GM23338 (cell line): ENCODE results near the gene BBOX1. TPM values are rescaled to one million over a fixed set of nuclear protein-coding genes. Genes with fewer than 3 reads are reported as not detected.
A peak's percentile ranks its signal among the peaks of the same experiment; 100 is the strongest.

Experiments
- ATAC-seq: fragments of 200-7000 bp; cut with Tn5 transposase; 3 replicates; pipeline ENCODE4 v1.9.1; 2020
- DNase-seq: peaks from one replicate; pipeline ENCODE4 v3.0.0-alpha.2; 2015; ENCODE audit warnings: low spot score
- H2AFZ ChIP-seq: fragments of 200-600 bp; sonication (generic); 2 replicates; pipeline ENCODE4 v1.8.0; 2016; ENCODE audit warnings: antibody characterized with exemption, mild to moderate bottlenecking, moderate library complexity
- H3F3A ChIP-seq: fragments of 200-600 bp; sonication (generic); replicated peaks from 2 replicates; pipeline ENCODE4 v1.8.0; 2017; ENCODE audit warnings: antibody characterized with exemption, mixed run types, low read depth
- H3K27ac ChIP-seq: fragments of 200-600 bp; sonication (generic); 2 replicates; pipeline ENCODE4 v1.6.1; 2016; ENCODE audit warnings: low read depth
- H3K27me3 ChIP-seq: fragments of 200-600 bp; sonication (generic); 2 replicates; pipeline ENCODE4 v1.8.0; 2016; ENCODE audit warnings: mild to moderate bottlenecking, mixed run types, moderate library complexity; ENCODE audit not compliant: insufficient read depth
- H3K36me3 ChIP-seq: fragments of 200-600 bp; sonication (generic); 2 replicates; pipeline ENCODE4 v1.8.0; 2016; ENCODE audit warnings: mild to moderate bottlenecking; ENCODE audit not compliant: insufficient read depth
- H3K4me1 ChIP-seq: fragments of 200-600 bp; sonication (generic); 2 replicates; pipeline ENCODE4 v1.8.0; 2016; ENCODE audit warnings: mild to moderate bottlenecking, moderate library complexity; ENCODE audit not compliant: insufficient read depth
- H3K4me2 ChIP-seq: fragments of 200-600 bp; sonication (generic); 2 replicates; pipeline ENCODE4 v1.7.1; 2017; ENCODE audit warnings: mixed run types
- H3K4me3 ChIP-seq: fragments of 200-600 bp; sonication (generic); 2 replicates; pipeline ENCODE4 v1.6.1; 2016; ENCODE audit warnings: mixed run types
- H3K79me2 ChIP-seq: fragments of 200-600 bp; sonication (generic); replicated peaks from 2 replicates; pipeline ENCODE4 v1.8.0; 2017; ENCODE audit warnings: mild to moderate bottlenecking; ENCODE audit not compliant: insufficient read depth
- H3K9me2 ChIP-seq: fragments of 200-600 bp; sonication (generic); 2 replicates; pipeline ENCODE4 v1.8.0; 2017; ENCODE audit not compliant: insufficient read depth
- H4K20me1 ChIP-seq: fragments of 200-600 bp; sonication (generic); replicated peaks from 2 replicates; pipeline ENCODE4 v1.8.0; 2017; ENCODE audit warnings: mild to moderate bottlenecking; ENCODE audit not compliant: insufficient read depth
- H3K27ac Mint-ChIP-seq: 2 replicates; pipeline ENCODE4 v1.8.0; 2020; ENCODE audit warnings: inconsistent platforms, mild to moderate bottlenecking, moderate library complexity, mixed read lengths
- H3K27me3 Mint-ChIP-seq: 3 replicates; pipeline ENCODE4 v1.8.0; 2022; ENCODE audit warnings: low read depth, mild to moderate bottlenecking, moderate library complexity, mixed read lengths, inconsistent platforms; ENCODE audit not compliant: insufficient read depth, poor library complexity
- H3K36me3 Mint-ChIP-seq: 3 replicates; pipeline ENCODE4 v1.8.0; 2021; ENCODE audit warnings: low read depth, mild to moderate bottlenecking, inconsistent platforms, moderate library complexity, mixed read lengths
- H3K4me1 Mint-ChIP-seq: 3 replicates; pipeline ENCODE4 v1.8.0; 2020; ENCODE audit warnings: mild to moderate bottlenecking, inconsistent platforms, mixed read lengths
- H3K4me3 Mint-ChIP-seq: 3 replicates; pipeline ENCODE4 v1.8.0; 2021; ENCODE audit warnings: moderate library complexity, mild to moderate bottlenecking, inconsistent platforms, mixed read lengths
- H3K9me3 Mint-ChIP-seq: 3 replicates; pipeline ENCODE4 v1.8.0; 2020; ENCODE audit warnings: moderate library complexity, mild to moderate bottlenecking, inconsistent platforms, mixed read lengths
- CREB1 ChIP-seq: fragments of 250-450 bp; sonication (Bioruptor Pico); IDR thresholded peaks from 2 replicates; pipeline ENCODE4 v1.5.0; 2020; ENCODE audit warnings: low read depth, mild to moderate bottlenecking, moderate library complexity
- EZH2phosphoT487 ChIP-seq: fragments of 200-600 bp; sonication (generic); IDR thresholded peaks from one replicate; pipeline ENCODE4 v1.8.1; 2018; ENCODE audit warnings: antibody characterized with exemption; ENCODE audit not compliant: unreplicated experiment
- POLR2AphosphoS5 ChIP-seq: IDR thresholded peaks from 2 replicates; pipeline ENCODE4 v1.6.1; 2016; ENCODE audit warnings: antibody characterized with exemption, low read depth
- STAT1 ChIP-seq: IDR thresholded peaks from one replicate; pipeline ENCODE4 v1.6.1; 2016; ENCODE audit warnings: antibody characterized with exemption; ENCODE audit not compliant: unreplicated experiment
- ZNF114 ChIP-seq: fragments of 250-450 bp; sonication (Bioruptor Pico); IDR thresholded peaks from 2 replicates; pipeline ENCODE4 v1.5.0; 2020; ENCODE audit warnings: mild to moderate bottlenecking, moderate library complexity
- ZNF331 ChIP-seq: fragments of 250-450 bp; sonication (Bioruptor Pico); IDR thresholded peaks from 2 replicates; pipeline ENCODE4 v1.5.0; 2020; ENCODE audit warnings: low read depth, mild to moderate bottlenecking, moderate library complexity
- polyA plus RNA-seq: library from polyadenylated mRNA; unstranded; fragments of >200 nt; fragmentation: Nextera tagmentation; extraction: Ambion mirVana; gene quantifications from 2 replicates; pipeline ENCODE4 v1.2.1, GENCODE V29; 2016
- total RNA-seq: library from RNA; depleted of rRNA; stranded (reverse); fragments of >200 nt; shearing (Covaris generic); gene quantifications from 2 replicates; pipeline ENCODE4 v1.2.3, GENCODE V29; 2014
- TF ChIP-seq, protein P1 (sequence below), 2 experiments: fragments of 200-600 bp in 1 of 2; sonication (generic) in 1 of 2; conservative IDR thresholded peaks; 2 replicates each; pipeline versions ENCODE4 v1.5.1 to v1.6.1; 2016 to 2017; ENCODE audit warnings: antibody characterized with exemption in 2 of 2, low read depth in 2 of 2, mild to moderate bottlenecking in 2 of 2, moderate library complexity in 1 of 2
- TF ChIP-seq, protein P2 (sequence below): IDR thresholded peaks from one replicate; pipeline ENCODE4 v1.6.1; 2018; ENCODE audit warnings: antibody characterized with exemption; ENCODE audit not compliant: unreplicated experiment

Gene BBOX1
- total and polyA plus RNA-seq, 2 experiments from 2014 or later: not detected

DNA sequence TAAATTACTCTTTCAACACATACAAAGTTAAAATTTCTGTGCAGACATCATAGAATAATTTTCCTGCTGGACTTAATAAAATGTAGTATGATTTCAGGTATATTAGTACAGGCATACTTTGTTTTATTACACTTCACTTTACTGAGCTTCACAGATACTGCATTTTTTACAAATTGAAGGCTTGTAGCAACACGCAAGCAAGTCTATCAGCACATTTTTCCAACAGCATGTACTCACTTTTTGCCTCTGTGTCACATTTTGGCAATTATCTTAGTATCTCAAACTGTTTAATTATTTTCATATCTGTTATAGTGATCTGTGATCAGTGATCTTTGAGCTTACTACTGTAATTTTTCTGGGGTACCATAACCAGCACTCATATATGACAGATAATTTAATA is 44.5 kb downstream of the BBOX1 start:
- DNase-seq: no peak
- H3F3A ChIP-seq: no peaks in the 10 kb centered on the region
- H3K27me3 ChIP-seq: no peaks in the 10 kb centered on the region
- Mint-ChIP-seq H3K36me3 (peaks cover 3% of the 10 kb centered on the region; the same call in 1 of the 3 replicates), H3K4me3 (no peak overlapping the region), H3K4me1 (peaks cover 10% of the 10 kb centered on the region), H3K27me3 (no peaks in the 10 kb centered on the region), H3K27ac (peak overlapping the region; percentile 52; the same call in 1 of the 2 replicates), H3K9me3 (peaks cover 3% of the 10 kb centered on the region)
- no peak for ATAC-seq
- no peak overlapping the region for H3K4me3 ChIP-seq
- H3K27ac ChIP-seq: no peak overlapping the region
- TF ChIP-seq STAT1: no peak
- no peak for TF ChIP-seq EZH2phosphoT487
- TF ChIP-seq, protein P1, sequence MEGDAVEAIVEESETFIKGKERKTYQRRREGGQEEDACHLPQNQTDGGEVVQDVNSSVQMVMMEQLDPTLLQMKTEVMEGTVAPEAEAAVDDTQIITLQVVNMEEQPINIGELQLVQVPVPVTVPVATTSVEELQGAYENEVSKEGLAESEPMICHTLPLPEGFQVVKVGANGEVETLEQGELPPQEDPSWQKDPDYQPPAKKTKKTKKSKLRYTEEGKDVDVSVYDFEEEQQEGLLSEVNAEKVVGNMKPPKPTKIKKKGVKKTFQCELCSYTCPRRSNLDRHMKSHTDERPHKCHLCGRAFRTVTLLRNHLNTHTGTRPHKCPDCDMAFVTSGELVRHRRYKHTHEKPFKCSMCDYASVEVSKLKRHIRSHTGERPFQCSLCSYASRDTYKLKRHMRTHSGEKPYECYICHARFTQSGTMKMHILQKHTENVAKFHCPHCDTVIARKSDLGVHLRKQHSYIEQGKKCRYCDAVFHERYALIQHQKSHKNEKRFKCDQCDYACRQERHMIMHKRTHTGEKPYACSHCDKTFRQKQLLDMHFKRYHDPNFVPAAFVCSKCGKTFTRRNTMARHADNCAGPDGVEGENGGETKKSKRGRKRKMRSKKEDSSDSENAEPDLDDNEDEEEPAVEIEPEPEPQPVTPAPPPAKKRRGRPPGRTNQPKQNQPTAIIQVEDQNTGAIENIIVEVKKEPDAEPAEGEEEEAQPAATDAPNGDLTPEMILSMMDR (conservative IDR thresholded peaks at IDR 0.05; ENCODE audit: low read depth in 2 of 2): no peak
- TF ChIP-seq CREB1 (CRISPR knock-in tag): no peak
- TF ChIP-seq, protein P2, sequence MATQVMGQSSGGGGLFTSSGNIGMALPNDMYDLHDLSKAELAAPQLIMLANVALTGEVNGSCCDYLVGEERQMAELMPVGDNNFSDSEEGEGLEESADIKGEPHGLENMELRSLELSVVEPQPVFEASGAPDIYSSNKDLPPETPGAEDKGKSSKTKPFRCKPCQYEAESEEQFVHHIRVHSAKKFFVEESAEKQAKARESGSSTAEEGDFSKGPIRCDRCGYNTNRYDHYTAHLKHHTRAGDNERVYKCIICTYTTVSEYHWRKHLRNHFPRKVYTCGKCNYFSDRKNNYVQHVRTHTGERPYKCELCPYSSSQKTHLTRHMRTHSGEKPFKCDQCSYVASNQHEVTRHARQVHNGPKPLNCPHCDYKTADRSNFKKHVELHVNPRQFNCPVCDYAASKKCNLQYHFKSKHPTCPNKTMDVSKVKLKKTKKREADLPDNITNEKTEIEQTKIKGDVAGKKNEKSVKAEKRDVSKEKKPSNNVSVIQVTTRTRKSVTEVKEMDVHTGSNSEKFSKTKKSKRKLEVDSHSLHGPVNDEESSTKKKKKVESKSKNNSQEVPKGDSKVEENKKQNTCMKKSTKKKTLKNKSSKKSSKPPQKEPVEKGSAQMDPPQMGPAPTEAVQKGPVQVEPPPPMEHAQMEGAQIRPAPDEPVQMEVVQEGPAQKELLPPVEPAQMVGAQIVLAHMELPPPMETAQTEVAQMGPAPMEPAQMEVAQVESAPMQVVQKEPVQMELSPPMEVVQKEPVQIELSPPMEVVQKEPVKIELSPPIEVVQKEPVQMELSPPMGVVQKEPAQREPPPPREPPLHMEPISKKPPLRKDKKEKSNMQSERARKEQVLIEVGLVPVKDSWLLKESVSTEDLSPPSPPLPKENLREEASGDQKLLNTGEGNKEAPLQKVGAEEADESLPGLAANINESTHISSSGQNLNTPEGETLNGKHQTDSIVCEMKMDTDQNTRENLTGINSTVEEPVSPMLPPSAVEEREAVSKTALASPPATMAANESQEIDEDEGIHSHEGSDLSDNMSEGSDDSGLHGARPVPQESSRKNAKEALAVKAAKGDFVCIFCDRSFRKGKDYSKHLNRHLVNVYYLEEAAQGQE: no peak
- no peak for TF ChIP-seq ZNF331 (CRISPR knock-in tag)
- no peak for TF ChIP-seq ZNF114 (CRISPR knock-in tag)
- no peak for TF ChIP-seq POLR2AphosphoS5
- H3K79me2 ChIP-seq: no peaks in the 10 kb centered on the region
- H4K20me1 ChIP-seq: no peaks in the 10 kb centered on the region
- no peak overlapping the region for H2AFZ ChIP-seq
- 0 out of 2 replicates have a peak, but pooled peaks cover 4% of the 10 kb centered on the region for H3K4me1 ChIP-seq
- H3K4me2 ChIP-seq: no peak overlapping the region
- no peaks in the 10 kb centered on the region for H3K9me2 ChIP-seq
- H3K36me3 ChIP-seq: no peaks in the 10 kb centered on the region

DNA sequence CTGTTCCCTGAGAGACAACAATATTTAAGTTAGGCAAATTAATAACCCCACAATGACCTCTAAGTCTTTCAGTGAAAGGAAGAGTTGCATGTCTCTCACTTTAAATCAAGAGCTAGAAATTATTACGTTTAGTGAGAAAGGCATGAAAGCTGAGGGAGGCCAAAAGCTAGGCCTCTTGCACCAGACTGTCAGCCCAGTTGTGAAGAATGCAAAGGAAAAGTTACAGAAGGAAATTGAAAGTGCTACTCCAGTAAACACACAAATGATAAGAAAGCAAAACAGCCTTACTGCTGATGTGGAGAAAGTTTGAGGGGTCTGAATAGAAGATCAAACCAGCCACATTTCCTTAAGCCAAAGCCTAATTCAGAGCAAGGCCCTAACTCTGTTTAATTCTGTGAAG is 45.0 kb downstream of the BBOX1 start:
- no peak overlapping the region for H3K4me3 Mint-ChIP-seq
- Histone ChIP-seq H3K36me3 (no peaks in the 10 kb centered on the region), H3F3A (no peaks in the 10 kb centered on the region), H3K27me3 (no peaks in the 10 kb centered on the region), H3K4me1 (0 out of 2 replicates have a peak, but pooled peaks cover 4% of the 10 kb centered on the region), H3K27ac (no peak overlapping the region), H4K20me1 (no peaks in the 10 kb centered on the region), H2AFZ (no peak overlapping the region), H3K9me2 (no peaks in the 10 kb centered on the region), H3K4me2 (no peak overlapping the region), H3K4me3 (no peak overlapping the region), H3K79me2 (no peaks in the 10 kb centered on the region)
- ATAC-seq (no peak), DNase-seq (no peak)
- peaks cover 10% of the 10 kb centered on the region for H3K4me1 Mint-ChIP-seq
- peak overlapping the region; percentile 52; the same call in 1 of the 2 replicates for H3K27ac Mint-ChIP-seq
- H3K36me3 Mint-ChIP-seq: peaks cover 8% of the 10 kb centered on the region; the same call in 2 of the 3 replicates
- H3K9me3 Mint-ChIP-seq: peaks cover 8% of the 10 kb centered on the region
- no peaks in the 10 kb centered on the region for H3K27me3 Mint-ChIP-seq
- TF ChIP-seq, protein P2: no peak
